ENCODE measurements around the gene LRRC57. TPM values are rescaled to one million over a fixed set of nuclear protein-coding genes. Genes with fewer than 3 reads are reported as not detected.

The LRRC57 gene
- total RNA-seq, 1 donor from 2014 or later, result 30.7 TPM

- DNase-seq (ENCODE audit: low read depth), result no peak
Measured at GRCh38 chr15:42549741-42550392, 1.3 kb upstream of the LRRC57 start.

- DNase-seq (ENCODE audit: low read depth), result peak; percentile 13
Measured at GRCh38 chr15:42549032-42549491, 469 bp upstream of the LRRC57 start.

GRCh38 chr15:42547918-42548248, 710 bp downstream of the LRRC57 start:
- DNase-seq (ENCODE audit: low read depth), result no peak

- DNase-seq (ENCODE audit: low read depth), result no peak
Measured at GRCh38 chr15:42544853-42545629, 3.6 kb downstream of the LRRC57 start.

- no peak for DNase-seq (ENCODE audit: low read depth)
Measured at GRCh38 chr15:42533246-42533645, 15.3 kb downstream of the LRRC57 start.

- no peak for DNase-seq (ENCODE audit: low read depth)
Measured at GRCh38 chr15:42528970-42529369, 19.6 kb downstream of the LRRC57 start.

GRCh38 chr15:42523331-42523730, 25.3 kb downstream of the LRRC57 start:
- no peak for DNase-seq (ENCODE audit: low read depth)

- peak; percentile 43 for DNase-seq (ENCODE audit: low read depth)
Measured at GRCh38 chr15:42511007-42511391, 37.6 kb downstream of the LRRC57 start.

- DNase-seq (ENCODE audit: low read depth), result no peak
Measured at GRCh38 chr15:42510258-42511006, 38.2 kb downstream of the LRRC57 start.

- DNase-seq (ENCODE audit: low read depth), result no peak
Measured at GRCh38 chr15:42508263-42508690, 40.3 kb downstream of the LRRC57 start.

GRCh38 chr15:42507514-42507913, 41.1 kb downstream of the LRRC57 start:
- no peak for DNase-seq (ENCODE audit: low read depth)

GRCh38 chr15:42504631-42505030, 44.0 kb downstream of the LRRC57 start:
- DNase-seq (ENCODE audit: low read depth), result peak; percentile 28

GRCh38 chr15:42503825-42504224, 44.8 kb downstream of the LRRC57 start:
- DNase-seq (ENCODE audit: low read depth), result no peak

GRCh38 chr15:42502477-42502876, 46.1 kb downstream of the LRRC57 start:
- DNase-seq (ENCODE audit: low read depth), result no peak

- no peak for DNase-seq (ENCODE audit: low read depth)
Measured at GRCh38 chr15:42499858-42500609, 48.6 kb downstream of the LRRC57 start.

- DNase-seq (ENCODE audit: low read depth), result no peak
Measured at GRCh38 chr15:42498212-42499068, 50.2 kb downstream of the LRRC57 start.

- peak; percentile 95 for DNase-seq (ENCODE audit: low read depth)
Measured at GRCh38 chr15:42495361-42496212, 53.0 kb downstream of the LRRC57 start, which contains the start of gene SNAP23. TSS of gene SNAP23 (plus strand) at chr15:42495634. CDS start at chr15:42511847, 16,213 bp downstream.

- peak; percentile 73 for DNase-seq (ENCODE audit: low read depth)
Measured at GRCh38 chr15:42494998-42495360, 53.6 kb downstream of the LRRC57 start.

- no peak for DNase-seq (ENCODE audit: low read depth)
Measured at GRCh38 chr15:42493679-42494078, 54.9 kb downstream of the LRRC57 start.
